Hepatocyte (in vitro differentiated cells): Measurements from ENCODE around the gene ICAM2.

Experiments used
- EZH2 ChIP-seq: fragments of 200-600 bp; sonication (generic); IDR thresholded peaks from 2 replicates; pipeline ENCODE4 v1.6.1; 2016; ENCODE audit warnings: antibody characterized with exemption, mild to moderate bottlenecking, borderline replicate concordance
- TF ChIP-seq, protein P1 (sequence below): fragments of 200-600 bp; sonication (generic); IDR thresholded peaks from 2 replicates; pipeline ENCODE4 v1.5.1; 2016; ENCODE audit warnings: antibody characterized with exemption, mild to moderate bottlenecking; ENCODE audit not compliant: poor library complexity

DNA sequence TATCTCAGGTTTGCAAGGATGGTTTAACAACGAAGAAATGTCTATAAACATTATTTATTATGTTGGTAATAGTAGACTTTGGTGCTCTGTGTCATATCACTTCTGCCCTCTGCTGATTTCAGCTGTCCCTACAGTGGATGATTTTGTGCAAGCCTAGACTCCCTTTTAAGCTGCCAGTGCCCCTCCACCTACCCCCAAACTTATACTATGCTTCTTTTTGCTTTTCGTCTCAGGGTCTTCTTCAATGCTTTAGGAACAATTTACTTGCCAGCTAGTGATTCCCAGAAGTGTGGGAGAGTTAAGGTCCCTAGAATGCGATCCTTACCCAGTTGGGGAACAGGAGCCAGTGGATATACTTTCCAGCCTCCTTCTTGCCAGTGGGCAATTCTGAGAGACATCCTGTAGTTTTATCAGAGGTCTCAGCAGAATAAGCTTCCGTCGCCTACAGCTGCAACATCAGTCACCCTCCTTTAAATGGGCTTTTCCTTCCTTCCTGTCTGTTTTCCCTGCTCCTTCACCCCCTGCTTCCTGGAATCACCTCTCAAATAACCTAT, 4.1 kb downstream of the ICAM2 start:
- TF ChIP-seq, protein P1, sequence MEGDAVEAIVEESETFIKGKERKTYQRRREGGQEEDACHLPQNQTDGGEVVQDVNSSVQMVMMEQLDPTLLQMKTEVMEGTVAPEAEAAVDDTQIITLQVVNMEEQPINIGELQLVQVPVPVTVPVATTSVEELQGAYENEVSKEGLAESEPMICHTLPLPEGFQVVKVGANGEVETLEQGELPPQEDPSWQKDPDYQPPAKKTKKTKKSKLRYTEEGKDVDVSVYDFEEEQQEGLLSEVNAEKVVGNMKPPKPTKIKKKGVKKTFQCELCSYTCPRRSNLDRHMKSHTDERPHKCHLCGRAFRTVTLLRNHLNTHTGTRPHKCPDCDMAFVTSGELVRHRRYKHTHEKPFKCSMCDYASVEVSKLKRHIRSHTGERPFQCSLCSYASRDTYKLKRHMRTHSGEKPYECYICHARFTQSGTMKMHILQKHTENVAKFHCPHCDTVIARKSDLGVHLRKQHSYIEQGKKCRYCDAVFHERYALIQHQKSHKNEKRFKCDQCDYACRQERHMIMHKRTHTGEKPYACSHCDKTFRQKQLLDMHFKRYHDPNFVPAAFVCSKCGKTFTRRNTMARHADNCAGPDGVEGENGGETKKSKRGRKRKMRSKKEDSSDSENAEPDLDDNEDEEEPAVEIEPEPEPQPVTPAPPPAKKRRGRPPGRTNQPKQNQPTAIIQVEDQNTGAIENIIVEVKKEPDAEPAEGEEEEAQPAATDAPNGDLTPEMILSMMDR = no peak
- no peak for TF ChIP-seq EZH2
